ENCODE data around the gene FAAP20. TPM values are rescaled to one million over a fixed set of nuclear protein-coding genes. Genes with fewer than 3 reads are reported as not detected.

The FAAP20 gene
- total RNA-seq, 1 experiment from 2014 or later = 133 TPM

GRCh38 chr1:2177946-2178538, 16.5 kb downstream of the FAAP20 start:
- Mint-ChIP-seq H3K36me3 (peaks cover 19% of the 10 kb centered on the region), H3K27me3 (ENCODE audit: low read depth) (no peaks in the 10 kb centered on the region), H3K4me3 (no peak overlapping the region), H3K27ac (no peak overlapping the region), H3K9me3 (no peaks in the 10 kb centered on the region), H3K4me1 (0 out of 2 replicates have a peak, but pooled peaks cover 3% of the 10 kb centered on the region)
- CTCF ChIA-PET = interaction anchor here (2.4 kb wide), 1 partner anchor 38 kb away, joined by 6 read pairs; no protein-coding TSS in a partner anchor
- POLR2A ChIA-PET = no interaction called here
- no peak for DNase-seq (ENCODE audit: low spot score)
- TF ChIP-seq CREB1 (CRISPR knock-in tag; IDR thresholded peaks at IDR 0.05) (no peak), PRDM15 (CRISPR knock-in tag; IDR thresholded peaks at IDR 0.05) (no peak), RORB (CRISPR knock-in tag; IDR thresholded peaks at IDR 0.05) (no peak), ZNF281 (CRISPR knock-in tag; IDR thresholded peaks at IDR 0.05) (no peak), ZNF425 (CRISPR knock-in tag; conservative IDR thresholded peaks at IDR 0.05) (no peak), ZNF532 (CRISPR knock-in tag; IDR thresholded peaks at IDR 0.05; ENCODE audit: borderline replicate concordance) (no peak), FOXK1 (CRISPR knock-in tag; IDR thresholded peaks at IDR 0.05) (no peak), ZNF671 (CRISPR knock-in tag; IDR thresholded peaks at IDR 0.05) (no peak), IRF2 (CRISPR knock-in tag; IDR thresholded peaks at IDR 0.05; ENCODE audit: borderline replicate concordance, low read depth) (no peak), FOXP1 (CRISPR knock-in tag; IDR thresholded peaks at IDR 0.05; ENCODE audit: borderline replicate concordance) (no peak), ZNF121 (CRISPR knock-in tag; IDR thresholded peaks at IDR 0.05) (no peak), CBFB (CRISPR knock-in tag; IDR thresholded peaks at IDR 0.05; ENCODE audit: low read depth) (no peak), ZSCAN18 (CRISPR knock-in tag; IDR thresholded peaks at IDR 0.05) (no peak), FOXP4 (CRISPR knock-in tag; IDR thresholded peaks at IDR 0.05) (no peak), GRHL2 (CRISPR knock-in tag; IDR thresholded peaks at IDR 0.05; ENCODE audit: insufficient replicate concordance, severe bottlenecking) (no peak), TEAD4 (CRISPR knock-in tag; IDR thresholded peaks at IDR 0.05) (no peak), ZNF396 (CRISPR knock-in tag; IDR thresholded peaks at IDR 0.05; ENCODE audit: borderline replicate concordance) (no peak)
- ATAC-seq = no peak

Data from WTC11 (cell line).